Measurements from ENCODE around the gene FAM50A. TPM values are rescaled to one million over a fixed set of nuclear protein-coding genes. Genes with fewer than 3 reads are reported as not detected.

The FAM50A gene
- total RNA-seq, 1 donor from 2014 or later = 108 TPM

GRCh38 chrX:154441564-154441963 is 2.4 kb upstream of the FAM50A start:
- peaks cover 5% of the 10 kb centered on the region for H3K9me3 Mint-ChIP-seq (ENCODE audit: low read depth)
- peaks cover 7% of the 10 kb centered on the region for H3K36me3 Mint-ChIP-seq (ENCODE audit: low read depth)
- no peaks in the 10 kb centered on the region for H3K27me3 Mint-ChIP-seq (ENCODE audit: low read depth)
- DNase-seq (ENCODE audit: low spot score) = no peak
- no peak overlapping the region for H3K27ac Mint-ChIP-seq (ENCODE audit: unreplicated experiment)
- no peak for TF ChIP-seq CTCF (IDR thresholded peaks at IDR 0.05)
- H3K4me1 Mint-ChIP-seq (ENCODE audit: low read depth) = peaks cover 23% of the 10 kb centered on the region
- no peak overlapping the region for H3K4me3 Mint-ChIP-seq (ENCODE audit: unreplicated experiment)

- Mint-ChIP-seq H3K4me1 (ENCODE audit: low read depth) (peaks cover 23% of the 10 kb centered on the region), H3K27ac (ENCODE audit: unreplicated experiment) (no peak overlapping the region), H3K9me3 (ENCODE audit: low read depth) (peaks cover 5% of the 10 kb centered on the region), H3K4me3 (ENCODE audit: unreplicated experiment) (no peak overlapping the region), H3K27me3 (ENCODE audit: low read depth) (no peaks in the 10 kb centered on the region), H3K36me3 (ENCODE audit: low read depth) (peaks cover 7% of the 10 kb centered on the region)
- DNase-seq (ENCODE audit: low spot score) = peak; percentile 92
- no peak for TF ChIP-seq CTCF (IDR thresholded peaks at IDR 0.05)
Observed at GRCh38 chrX:154441984-154442707, 1.8 kb upstream of the FAM50A start.

- no peaks in the 10 kb centered on the region for H3K27me3 Mint-ChIP-seq (ENCODE audit: low read depth)
- TF ChIP-seq CTCF (IDR thresholded peaks at IDR 0.05) = no peak
- peak overlapping the region; percentile 69 for H3K4me3 Mint-ChIP-seq (ENCODE audit: unreplicated experiment)
- H3K4me1 Mint-ChIP-seq (ENCODE audit: low read depth) = peaks cover 18% of the 10 kb centered on the region
- H3K9me3 Mint-ChIP-seq (ENCODE audit: low read depth) = no peaks in the 10 kb centered on the region
- peaks cover 6% of the 10 kb centered on the region for H3K36me3 Mint-ChIP-seq (ENCODE audit: low read depth)
- peak overlapping the region; percentile 95 for H3K27ac Mint-ChIP-seq (ENCODE audit: unreplicated experiment)
- no peak for DNase-seq (ENCODE audit: low spot score)
Observed at GRCh38 chrX:154443479-154443910, 446 bp upstream of the FAM50A start.

- Mint-ChIP-seq H3K36me3 (ENCODE audit: low read depth) (peaks cover 7% of the 10 kb centered on the region), H3K9me3 (ENCODE audit: low read depth) (no peaks in the 10 kb centered on the region), H3K4me3 (ENCODE audit: unreplicated experiment) (peak overlapping the region; percentile 62), H3K27me3 (ENCODE audit: low read depth) (no peaks in the 10 kb centered on the region), H3K4me1 (ENCODE audit: low read depth) (peaks cover 14% of the 10 kb centered on the region), H3K27ac (ENCODE audit: unreplicated experiment) (peak overlapping the region; percentile 61)
- no peak for TF ChIP-seq CTCF (IDR thresholded peaks at IDR 0.05)
- peak; percentile 88 for DNase-seq (ENCODE audit: low spot score)
Observed at GRCh38 chrX:154444755-154445246, 860 bp downstream of the FAM50A start.

DNA sequence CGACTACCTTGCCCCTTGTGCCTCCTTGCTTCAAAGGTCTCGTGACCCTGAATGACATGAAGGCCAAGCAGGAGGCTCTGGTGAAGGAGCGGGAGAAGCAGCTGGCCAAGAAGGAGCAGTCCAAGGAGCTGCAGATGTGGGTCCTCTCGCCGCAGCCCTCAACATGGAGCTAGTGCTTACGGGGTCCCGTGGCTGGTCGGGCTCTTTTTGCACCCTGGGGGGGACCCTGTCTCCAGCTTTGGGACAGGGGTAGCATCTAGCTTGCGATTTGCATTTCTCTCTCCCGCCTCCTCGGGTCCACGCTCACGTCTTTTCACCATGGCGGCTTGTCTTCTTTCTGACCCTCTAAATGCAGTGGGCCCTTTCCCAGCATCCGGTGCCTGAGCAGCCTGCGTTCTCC is 1.8 kb downstream of the FAM50A start:
- Mint-ChIP-seq H3K4me3 (ENCODE audit: unreplicated experiment) (no peak overlapping the region), H3K36me3 (ENCODE audit: low read depth) (peaks cover 7% of the 10 kb centered on the region), H3K4me1 (ENCODE audit: low read depth) (peaks cover 14% of the 10 kb centered on the region), H3K27ac (ENCODE audit: unreplicated experiment) (no peak overlapping the region), H3K9me3 (ENCODE audit: low read depth) (no peaks in the 10 kb centered on the region), H3K27me3 (ENCODE audit: low read depth) (no peaks in the 10 kb centered on the region)
- no peak for DNase-seq (ENCODE audit: low spot score)
- TF ChIP-seq CTCF (IDR thresholded peaks at IDR 0.05) = no peak
